Upper lobe of left lung (tissue), 6 donors: ENCODE data around the gene MBIP. TPM values are rescaled to one million over a fixed set of nuclear protein-coding genes. Genes with fewer than 3 reads are reported as not detected.

Source experiments
- ATAC-seq, 2 donors: fragments of 200-7000 bp; cut with Tn5 transposase; one replicate each; pipeline ENCODE4 v1.9.1; 2022; ENCODE audit warnings: mild to moderate bottlenecking in 2 of 2, moderate library complexity in 2 of 2; ENCODE audit not compliant: low FRiP score in 2 of 2
- DNase-seq, 2 donors: peaks; one replicate each; pipeline ENCODE4 v3.0.0-alpha.2; 2019 to 2020
- H3K27ac ChIP-seq, 4 donors: fragments of 200-600 bp; sonication (generic); one replicate each; pipeline ENCODE4 v1.5.1; 2016 to 2019
- H3K27me3 ChIP-seq, 4 donors: fragments of 200-600 bp; sonication (generic); one replicate each; pipeline ENCODE4 v1.5.1; 2017 to 2019
- H3K36me3 ChIP-seq, 4 donors: fragments of 200-600 bp; sonication (generic); one replicate each; pipeline ENCODE4 v1.5.1; 2016 to 2019
- H3K4me1 ChIP-seq, 4 donors: fragments of 200-600 bp; sonication (generic); one replicate each; pipeline ENCODE4 v1.5.1; 2018 to 2019
- H3K4me3 ChIP-seq, 4 donors: fragments of 200-600 bp; sonication (generic); one replicate each; pipeline ENCODE4 v1.5.1; 2017 to 2019; ENCODE audit warnings: mild to moderate bottlenecking in 2 of 4, moderate library complexity in 1 of 4
- H3K9me3 ChIP-seq, 4 donors: fragments of 200-600 bp; sonication (generic); one replicate each; pipeline ENCODE4 v1.5.1; 2018 to 2019
- POLR2AphosphoS5 ChIP-seq, 2 donors: sonication (generic); formaldehyde crosslinking; IDR thresholded peaks; one replicate each; pipeline ENCODE4 v1.5.1; 2017; ENCODE audit warnings: antibody characterized with exemption in 2 of 2
- WGBS, 2 donors: methylation state at CpG; one replicate each; pipeline ENCODE4 v1.1.5; 2017 to 2018; 5-methylcytosine and 5-hydroxymethylcytosine counted together
- total RNA-seq, 6 donors: library from RNA; depleted of rRNA in 4 of 6; stranded (reverse); fragments of >200 nt in 4 of 6; gene quantifications; one replicate each; pipeline versions ENCODE4 v1.1.0 to v1.2.1, GENCODE V29; 2016 to 2021
- TF ChIP-seq, protein P1 (sequence below), 6 experiments: fragments of 450-650 bp in 4 of 6; fragments of 200-600 bp in 2 of 6; sonication (generic) in 2 of 6; IDR thresholded peaks; one replicate each; pipeline ENCODE4 v1.5.1; 2016 to 2019; ENCODE audit warnings: antibody characterized with exemption in 6 of 6
- donor health status: DM: no; HTN: no; CAD: no; lungs with moderate emphysema.
- donor health status: DM: no; HTN: yes; CAD: no; lungs with severe emphysema.

The MBIP gene
- total RNA-seq, 6 donors from 2014 or later: 65.0 to 264 (median 133) TPM

DNA sequence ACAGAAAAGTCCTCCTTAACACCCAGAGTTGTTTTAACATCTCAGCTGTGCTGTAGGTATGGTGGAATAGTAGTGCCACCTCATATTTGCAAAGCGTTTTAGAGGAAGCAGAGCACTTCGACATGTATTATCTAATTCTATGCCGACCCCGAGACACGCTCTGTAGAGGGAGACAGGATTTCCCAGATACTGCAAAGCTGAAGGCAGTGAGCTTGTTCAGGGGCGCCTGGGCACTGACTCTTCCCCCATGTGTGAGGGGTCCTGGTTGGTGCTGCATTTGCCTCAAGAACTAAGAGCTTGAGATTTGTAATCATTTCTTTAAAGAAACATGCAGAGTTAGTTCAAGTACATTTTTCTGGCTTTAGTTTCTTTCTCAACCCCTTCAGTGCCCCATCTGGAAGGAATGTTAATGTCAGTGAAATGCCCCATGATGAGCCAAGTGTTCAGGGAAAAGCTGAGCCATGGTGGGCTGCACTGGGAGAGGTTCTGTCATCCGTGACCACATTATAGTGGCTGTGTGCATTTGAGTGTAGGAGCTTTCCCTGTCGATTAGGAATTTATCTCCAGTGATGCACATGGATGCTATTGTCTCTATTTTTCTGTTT, 66.3 kb downstream of the MBIP start:
- TF ChIP-seq POLR2AphosphoS5 (IDR thresholded peaks at IDR 0.05): no peak
- TF ChIP-seq, protein P1, sequence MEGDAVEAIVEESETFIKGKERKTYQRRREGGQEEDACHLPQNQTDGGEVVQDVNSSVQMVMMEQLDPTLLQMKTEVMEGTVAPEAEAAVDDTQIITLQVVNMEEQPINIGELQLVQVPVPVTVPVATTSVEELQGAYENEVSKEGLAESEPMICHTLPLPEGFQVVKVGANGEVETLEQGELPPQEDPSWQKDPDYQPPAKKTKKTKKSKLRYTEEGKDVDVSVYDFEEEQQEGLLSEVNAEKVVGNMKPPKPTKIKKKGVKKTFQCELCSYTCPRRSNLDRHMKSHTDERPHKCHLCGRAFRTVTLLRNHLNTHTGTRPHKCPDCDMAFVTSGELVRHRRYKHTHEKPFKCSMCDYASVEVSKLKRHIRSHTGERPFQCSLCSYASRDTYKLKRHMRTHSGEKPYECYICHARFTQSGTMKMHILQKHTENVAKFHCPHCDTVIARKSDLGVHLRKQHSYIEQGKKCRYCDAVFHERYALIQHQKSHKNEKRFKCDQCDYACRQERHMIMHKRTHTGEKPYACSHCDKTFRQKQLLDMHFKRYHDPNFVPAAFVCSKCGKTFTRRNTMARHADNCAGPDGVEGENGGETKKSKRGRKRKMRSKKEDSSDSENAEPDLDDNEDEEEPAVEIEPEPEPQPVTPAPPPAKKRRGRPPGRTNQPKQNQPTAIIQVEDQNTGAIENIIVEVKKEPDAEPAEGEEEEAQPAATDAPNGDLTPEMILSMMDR (IDR thresholded peaks at IDR 0.05): peak in 2 of 6 experiments; percentile 11 to 40
- no peaks in the 10 kb centered on the region for H3K36me3 ChIP-seq
- H3K9me3 ChIP-seq: no peaks in the 10 kb centered on the region
- peak overlapping the region in 3 of 4 donors; percentile 10 to 82 (median 75) for H3K27ac ChIP-seq
- H3K4me3 ChIP-seq: no peak overlapping the region
- no peaks in the 10 kb centered on the region for H3K27me3 ChIP-seq
- WGBS, 2 donors: 54 to 64% methylated on average over 8 of the region's 8 CpGs
- ATAC-seq (no peak), DNase-seq (no peak)
- H3K4me1 ChIP-seq: peaks cover 0 to 20% (median 4%) of the 10 kb centered on the region in 4 donors

Other genes starting within 250 kb of the MBIP start
- 1 to 10 TPM in 1 of 6 donors, under 1 TPM in 2, not detected in 3; 0.47 to 3.9 (median 0.83) TPM for gene PTCSC3, start 143.9 kb downstream of the MBIP start, total RNA-seq
- 100 to 1,000 TPM; 140 to 467 (median 284) TPM for gene NKX2-1, start 199.6 kb upstream of the MBIP start, total RNA-seq